B cell (primary cell): ENCODE data around the gene NFATC1.

Source experiments
- EZH2 ChIP-seq: IDR thresholded peaks from 2 replicates; pipeline ENCODE4 v1.6.1; 2012; ENCODE audit warnings: borderline replicate concordance, low read depth, mild to moderate bottlenecking, moderate library complexity, low read length; ENCODE audit not compliant: insufficient read depth, poor library complexity, severe bottlenecking
- TF ChIP-seq, protein P1 (sequence below): fragments of 200-600 bp; IDR thresholded peaks from one replicate; pipeline ENCODE4 v1.8.0; 2022; ENCODE audit warnings: antibody characterized with exemption, mild to moderate bottlenecking

DNA sequence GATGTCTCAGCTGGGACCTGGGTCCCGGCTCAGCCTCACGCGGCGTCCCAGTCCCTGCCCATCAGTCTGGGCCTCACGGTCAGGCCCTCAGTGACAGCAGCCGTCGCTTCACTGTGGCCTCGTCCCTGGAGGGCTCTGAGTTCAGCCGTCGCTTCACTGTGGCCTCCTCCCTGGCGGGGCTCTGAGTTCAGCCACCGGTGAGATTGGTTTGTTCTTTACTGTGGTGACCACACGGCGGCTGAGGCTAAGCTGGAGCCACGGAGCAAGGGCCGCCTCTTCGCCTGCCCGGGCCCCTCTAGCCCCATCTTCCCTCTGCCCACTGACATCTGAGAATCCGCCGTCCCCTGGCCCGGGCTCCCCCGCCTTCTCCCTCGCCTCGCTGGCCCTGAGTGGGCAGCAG is 51.2 kb downstream of the NFATC1 start:
- TF ChIP-seq, protein P1, sequence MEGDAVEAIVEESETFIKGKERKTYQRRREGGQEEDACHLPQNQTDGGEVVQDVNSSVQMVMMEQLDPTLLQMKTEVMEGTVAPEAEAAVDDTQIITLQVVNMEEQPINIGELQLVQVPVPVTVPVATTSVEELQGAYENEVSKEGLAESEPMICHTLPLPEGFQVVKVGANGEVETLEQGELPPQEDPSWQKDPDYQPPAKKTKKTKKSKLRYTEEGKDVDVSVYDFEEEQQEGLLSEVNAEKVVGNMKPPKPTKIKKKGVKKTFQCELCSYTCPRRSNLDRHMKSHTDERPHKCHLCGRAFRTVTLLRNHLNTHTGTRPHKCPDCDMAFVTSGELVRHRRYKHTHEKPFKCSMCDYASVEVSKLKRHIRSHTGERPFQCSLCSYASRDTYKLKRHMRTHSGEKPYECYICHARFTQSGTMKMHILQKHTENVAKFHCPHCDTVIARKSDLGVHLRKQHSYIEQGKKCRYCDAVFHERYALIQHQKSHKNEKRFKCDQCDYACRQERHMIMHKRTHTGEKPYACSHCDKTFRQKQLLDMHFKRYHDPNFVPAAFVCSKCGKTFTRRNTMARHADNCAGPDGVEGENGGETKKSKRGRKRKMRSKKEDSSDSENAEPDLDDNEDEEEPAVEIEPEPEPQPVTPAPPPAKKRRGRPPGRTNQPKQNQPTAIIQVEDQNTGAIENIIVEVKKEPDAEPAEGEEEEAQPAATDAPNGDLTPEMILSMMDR = no peak
- no peak for TF ChIP-seq EZH2
